GM12891 (cell line): Measurements from ENCODE around the gene EXD3.
"Not testable (repeated sequence)": the region's sequence is repeated elsewhere in the genome, so short reads cannot be mapped to it uniquely, and the experiment has no call there.

Experiments used
- DNase-seq: peaks from one replicate; pipeline ENCODE4 v3.0.0; 2011; ENCODE audit warnings: low spot score; ENCODE audit not compliant: insufficient read length
- FAIRE-seq: peaks from 2 replicates; lab custom pipeline; 2011; peaks lifted over from hg19 to GRCh38; lab: Jason Lieb, UNC
- PAX5 ChIP-seq: IDR thresholded peaks from 2 replicates; pipeline ENCODE4 v1.6.1; 2011; ENCODE audit warnings: low read length, moderate library complexity, mild to moderate bottlenecking; ENCODE audit not compliant: insufficient read depth, severe bottlenecking
- POLR2A ChIP-seq: IDR thresholded peaks from 2 replicates; pipeline ENCODE4 v1.6.1; 2011; ENCODE audit warnings: low read depth, low read length, control low read depth
- POLR2AphosphoS5 ChIP-seq: IDR thresholded peaks from 2 replicates; pipeline ENCODE4 v1.6.1; 2011; ENCODE audit warnings: low read depth, low read length, control low read depth
- POU2F2 ChIP-seq: IDR thresholded peaks from 2 replicates; pipeline ENCODE4 v1.6.1; 2011; ENCODE audit warnings: low read depth, mild to moderate bottlenecking, control low read depth, low read length, moderate library complexity
- SPI1 ChIP-seq: IDR thresholded peaks from 2 replicates; pipeline ENCODE4 v1.6.1; 2011; ENCODE audit warnings: low read depth, low read length, control low read depth
- TAF1 ChIP-seq: IDR thresholded peaks from 2 replicates; pipeline ENCODE4 v1.6.1; 2011; ENCODE audit warnings: low read depth, low read length, control low read depth

Gene EXD3

GRCh38 chr9:137421838-137422603, 941 bp downstream of the EXD3 start:
- TF ChIP-seq TAF1 = no peak
- TF ChIP-seq SPI1 = no peak
- TF ChIP-seq POLR2A = no peak
- no peak for TF ChIP-seq POLR2AphosphoS5
- no peak for TF ChIP-seq PAX5
- TF ChIP-seq POU2F2 = no peak
- FAIRE-seq (peak; percentile 51), DNase-seq (no peak)

- no peak for FAIRE-seq
- TF ChIP-seq PAX5 = no peak
- no peak for TF ChIP-seq POLR2AphosphoS5
- no peak for TF ChIP-seq POLR2A
- TF ChIP-seq POU2F2 = no peak
- TF ChIP-seq TAF1 = no peak
- TF ChIP-seq SPI1 = no peak
- no peak for DNase-seq
Measured at GRCh38 chr9:137417161-137418021, 5.6 kb downstream of the EXD3 start.

- FAIRE-seq (no peak), DNase-seq (no peak)
- TF ChIP-seq POU2F2 (no peak), POLR2A (no peak)
Measured at GRCh38 chr9:137416563-137417151, 6.3 kb downstream of the EXD3 start.

GRCh38 chr9:137416006-137416562, 6.9 kb downstream of the EXD3 start:
- no peak for FAIRE-seq
- no peak for DNase-seq
- TF ChIP-seq PAX5 = no peak
- no peak for TF ChIP-seq POLR2A
- TF ChIP-seq POU2F2 = no peak
- TF ChIP-seq TAF1 = no peak
- no peak for TF ChIP-seq SPI1
- TF ChIP-seq POLR2AphosphoS5 = no peak

GRCh38 chr9:137415451-137415850, 7.5 kb downstream of the EXD3 start:
- DNase-seq (no peak), FAIRE-seq (no peak)
- TF ChIP-seq PAX5 = no peak
- no peak for TF ChIP-seq POLR2AphosphoS5
- no peak for TF ChIP-seq TAF1
- no peak for TF ChIP-seq POLR2A
- no peak for TF ChIP-seq POU2F2
- TF ChIP-seq SPI1 = no peak

GRCh38 chr9:137412431-137412830, 10.5 kb downstream of the EXD3 start:
- FAIRE-seq = no peak
- DNase-seq = no peak
- TF ChIP-seq POLR2AphosphoS5 (no peak), SPI1 (no peak), PAX5 (no peak), POLR2A (no peak), TAF1 (no peak)

- TF ChIP-seq POU2F2 (no peak), SPI1 (no peak), PAX5 (no peak), POLR2A (no peak), POLR2AphosphoS5 (no peak), TAF1 (no peak)
- DNase-seq (peak; percentile 88), FAIRE-seq (peak; percentile 85)
Measured at GRCh38 chr9:137411645-137412380, 11.1 kb downstream of the EXD3 start.

- FAIRE-seq (no peak), DNase-seq (no peak)
- TF ChIP-seq POLR2AphosphoS5 (no peak), POU2F2 (no peak), TAF1 (no peak), SPI1 (no peak), POLR2A (no peak), PAX5 (no peak)
Measured at GRCh38 chr9:137411260-137411644, 11.7 kb downstream of the EXD3 start.

GRCh38 chr9:137410891-137411249, 12.1 kb downstream of the EXD3 start:
- no peak for TF ChIP-seq POLR2A
- TF ChIP-seq PAX5 = no peak
- TF ChIP-seq SPI1 = no peak
- TF ChIP-seq POLR2AphosphoS5 = no peak
- no peak for TF ChIP-seq POU2F2
- DNase-seq (no peak), FAIRE-seq (no peak)

- FAIRE-seq, DNase-seq: not testable (repeated sequence)
Measured at GRCh38 chr9:137410236-137410890, 12.6 kb downstream of the EXD3 start.
